ENCODE results near the gene CISTR.

The CISTR gene

GRCh38 chr12:53761306-53761705 lies 9.5 kb upstream of the CISTR start:
- H3K4me3 Mint-ChIP-seq = no peak overlapping the region
- TF ChIP-seq CTCF (IDR thresholded peaks at IDR 0.05; ENCODE audit: unreplicated experiment in 3 of 3) = no peak
- H3K27me3 Mint-ChIP-seq (ENCODE audit: low read depth) = peaks cover 89% of the 10 kb centered on the region
- H3K36me3 Mint-ChIP-seq (ENCODE audit: low read depth) = peaks cover 3% of the 10 kb centered on the region
- no peaks in the 10 kb centered on the region for H3K9me3 Mint-ChIP-seq
- peaks cover 15% of the 10 kb centered on the region for H3K4me1 Mint-ChIP-seq
- H3K27ac Mint-ChIP-seq = no peak overlapping the region

GRCh38 chr12:53759261-53759660 lies 7.5 kb upstream of the CISTR start:
- Mint-ChIP-seq H3K9me3 (no peaks in the 10 kb centered on the region), H3K27me3 (ENCODE audit: low read depth) (peaks cover 78% of the 10 kb centered on the region), H3K4me3 (peak overlapping the region in 1 of 3 experiments; percentile 66), H3K36me3 (ENCODE audit: low read depth) (peaks cover 3% of the 10 kb centered on the region), H3K4me1 (peaks cover 15% of the 10 kb centered on the region), H3K27ac (peak overlapping the region in 1 of 3 experiments; percentile 24)
- no peak for TF ChIP-seq CTCF (IDR thresholded peaks at IDR 0.05; ENCODE audit: unreplicated experiment in 3 of 3)

- Mint-ChIP-seq H3K4me3 (peak overlapping the region; percentile 42 to 66 (median 57)), H3K27me3 (ENCODE audit: low read depth) (peaks cover 73% of the 10 kb centered on the region), H3K36me3 (ENCODE audit: low read depth) (peaks cover 3% of the 10 kb centered on the region), H3K9me3 (no peaks in the 10 kb centered on the region), H3K27ac (peak overlapping the region; percentile 12 to 93 (median 86)), H3K4me1 (peaks cover 15% of the 10 kb centered on the region)
- no peak for TF ChIP-seq CTCF (IDR thresholded peaks at IDR 0.05; ENCODE audit: unreplicated experiment in 3 of 3)
Measured at GRCh38 chr12:53758730-53759103, 6.9 kb upstream of the CISTR start.

- no peaks in the 10 kb centered on the region for H3K36me3 Mint-ChIP-seq (ENCODE audit: low read depth)
- TF ChIP-seq CTCF (IDR thresholded peaks at IDR 0.05; ENCODE audit: unreplicated experiment in 3 of 3) = no peak
- no peaks in the 10 kb centered on the region for H3K9me3 Mint-ChIP-seq
- H3K27me3 Mint-ChIP-seq (ENCODE audit: low read depth) = peaks cover 68% of the 10 kb centered on the region
- H3K4me3 Mint-ChIP-seq = peak overlapping the region; percentile 42 to 66 (median 57)
- H3K4me1 Mint-ChIP-seq = peaks cover 15% of the 10 kb centered on the region
- peak overlapping the region; percentile 12 to 93 (median 86) for H3K27ac Mint-ChIP-seq
Measured at GRCh38 chr12:53758081-53758729, 6.4 kb upstream of the CISTR start.

- Mint-ChIP-seq H3K36me3 (ENCODE audit: low read depth) (no peaks in the 10 kb centered on the region), H3K9me3 (no peaks in the 10 kb centered on the region), H3K4me3 (peak overlapping the region; percentile 43 to 62 (median 52)), H3K4me1 (peaks cover 15% of the 10 kb centered on the region), H3K27me3 (ENCODE audit: low read depth) (peaks cover 60% of the 10 kb centered on the region), H3K27ac (no peak overlapping the region)
- peak; percentile 90 to 94 (median 93) for TF ChIP-seq CTCF (IDR thresholded peaks at IDR 0.05; ENCODE audit: unreplicated experiment in 3 of 3)
Measured at GRCh38 chr12:53757101-53757770, 5.5 kb upstream of the CISTR start.

Measured in nephron (organoid).